Keratinocyte (primary cell): Measurements from ENCODE around the gene INO80D. TPM values are rescaled to one million over a fixed set of nuclear protein-coding genes. Genes with fewer than 3 reads are reported as not detected.

Source experiments
- DNase-seq: peaks from one replicate; pipeline ENCODE4 v3.0.0-alpha.2; 2011; ENCODE audit warnings: low read depth, missing footprints, low spot score
- FAIRE-seq: peaks from 2 replicates; lab custom pipeline; 2011; peaks lifted over from hg19 to GRCh38; lab: Jason Lieb, UNC
- H2AFZ ChIP-seq: 2 replicates; pipeline ENCODE4 v1.6.0; 2012; ENCODE audit warnings: low read length, control low read depth, inconsistent platforms; ENCODE audit not compliant: control insufficient read depth
- H3K27ac ChIP-seq: 2 replicates; pipeline ENCODE4 v1.5.1; 2011; ENCODE audit warnings: low read length; ENCODE audit not compliant: control insufficient read depth, insufficient read depth
- H3K27me3 ChIP-seq: 3 replicates; pipeline ENCODE4 v1.6.0; 2011; ENCODE audit warnings: low read length; ENCODE audit not compliant: control insufficient read depth, insufficient read depth; ENCODE audit errors: extremely low read depth
- H3K36me3 ChIP-seq, 2 experiments: 2 replicates in 1 of 2; 3 replicates in 1 of 2; pipeline ENCODE4 v1.5.1; 2011; ENCODE audit warnings: low read length in 2 of 2, mild to moderate bottlenecking in 1 of 2; ENCODE audit not compliant: control insufficient read depth in 2 of 2, insufficient read depth in 2 of 2; ENCODE audit errors: extremely low read depth in 1 of 2
- H3K4me1 ChIP-seq: 3 replicates; pipeline ENCODE4 v1.5.1; 2011; ENCODE audit warnings: low read length; ENCODE audit not compliant: control insufficient read depth, insufficient read depth; ENCODE audit errors: extremely low read depth
- H3K4me2 ChIP-seq: 3 replicates; pipeline ENCODE4 v1.6.0; 2011; ENCODE audit warnings: low read depth, low read length; ENCODE audit not compliant: control insufficient read depth, insufficient read depth; ENCODE audit errors: extremely low read depth
- H3K4me3 ChIP-seq, 3 experiments: fragments of 200-600 bp in 1 of 3; sonication (generic) in 1 of 3; 2 replicates in 2 of 3; 3 replicates in 1 of 3; pipeline ENCODE4 v1.5.1; 2011 to 2016; ENCODE audit warnings: low read length in 3 of 3, mild to moderate bottlenecking in 3 of 3, control low read depth in 2 of 3, inconsistent platforms in 1 of 3, low read depth in 1 of 3, mixed read lengths in 1 of 3, mixed run types in 1 of 3, moderate library complexity in 1 of 3; ENCODE audit not compliant: control insufficient read depth in 2 of 3, insufficient read depth in 2 of 3; ENCODE audit errors: extremely low read depth in 1 of 3
- H3K79me2 ChIP-seq: 2 replicates; pipeline ENCODE4 v1.6.0; 2012; ENCODE audit warnings: low read length; ENCODE audit not compliant: control insufficient read depth, insufficient read depth
- H3K9ac ChIP-seq: 3 replicates; pipeline ENCODE4 v1.6.0; 2011; ENCODE audit warnings: low read length; ENCODE audit not compliant: control insufficient read depth, insufficient read depth; ENCODE audit errors: extremely low read depth
- H3K9me1 ChIP-seq: 3 replicates; pipeline ENCODE4 v1.6.0; 2011; ENCODE audit warnings: low read length; ENCODE audit not compliant: control insufficient read depth, insufficient read depth; ENCODE audit errors: extremely low read depth
- H3K9me3 ChIP-seq: 2 replicates; pipeline ENCODE4 v1.5.1; 2012; ENCODE audit warnings: low read depth, low read length; ENCODE audit not compliant: control insufficient read depth
- H4K20me1 ChIP-seq: 3 replicates; pipeline ENCODE4 v1.6.0; 2011; ENCODE audit warnings: low read length; ENCODE audit not compliant: control insufficient read depth, insufficient read depth; ENCODE audit errors: extremely low read depth
- EZH2 ChIP-seq: IDR thresholded peaks from one replicate; pipeline ENCODE4 v1.6.1; 2012; ENCODE audit warnings: inconsistent platforms, mild to moderate bottlenecking, low read length, moderate library complexity
- dilution Hi-C: fragments of 300-500 bp; cut with MboI; formaldehyde crosslinking; loops from one replicate; pipeline ENCODE4 v1.7.0; 2020; ENCODE audit warnings: low sequenced_read_pairs; ENCODE audit not compliant: extremely low pct_ligation_motif_present
- polyA plus RNA-seq, 5 experiments: library from polyadenylated mRNA; depleted of rRNA in 3 of 5; stranded (reverse) in 3 of 5; stranded (forward) in 1 of 5; unstranded in 1 of 5; fragments of >200 nt; gene quantifications; 1 replicate in 1 of 5; 2 replicates in 3 of 5; 3 replicates in 1 of 5; pipeline versions ENCODE4 v1.2.1 to v1.2.3, GENCODE V29; 2011 to 2012; ENCODE audit warnings: missing spikeins in 2 of 5, low read depth in 1 of 5, low replicate concordance in 1 of 5
- TF ChIP-seq, protein P1 (sequence below), 3 experiments: IDR thresholded peaks in 1 of 3; conservative IDR thresholded peaks in 1 of 3; optimal IDR thresholded peaks in 1 of 3; 2 replicates in 2 of 3; 3 replicates in 1 of 3; pipeline versions ENCODE3 to v1.5.1; 2011; ENCODE audit warnings: low read length in 3 of 3, mild to moderate bottlenecking in 3 of 3, moderate library complexity in 2 of 3, control low read depth in 1 of 3, inconsistent platforms in 1 of 3; ENCODE audit not compliant: insufficient read depth in 2 of 3; ENCODE audit errors: extremely low read depth in 1 of 3

Gene INO80D
- polyA plus RNA-seq, 1 donor (not counting 4 experiments of a cell fraction or from before 2014, with no cell fraction given), result 4.1 TPM

DNA sequence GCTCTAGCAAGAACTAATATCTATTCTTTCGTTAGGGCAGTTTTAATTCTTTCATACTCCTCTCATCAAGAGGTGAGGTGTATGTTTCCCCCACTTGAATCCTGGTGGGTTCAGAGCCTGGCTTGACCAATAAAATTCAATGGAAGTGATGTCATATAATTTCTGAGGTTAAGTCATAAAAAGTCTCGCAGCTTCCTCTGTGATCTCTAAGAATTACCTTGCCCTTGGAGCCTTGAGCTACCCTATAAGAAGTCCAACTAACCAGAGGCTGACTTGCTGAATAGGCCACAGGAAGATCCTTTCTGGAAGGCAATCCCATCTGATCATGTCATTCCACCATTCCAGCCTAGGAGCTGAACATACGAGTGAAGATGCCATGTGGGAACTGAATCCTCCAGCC is 26.1 kb upstream of the INO80D start:
- DNase-seq, result no peak
- H3K36me3 ChIP-seq, result no peaks in the 10 kb centered on the region
- no peaks in the 10 kb centered on the region for H3K9me3 ChIP-seq
- no peaks in the 10 kb centered on the region for H3K27me3 ChIP-seq
- no peaks in the 10 kb centered on the region for H3K4me1 ChIP-seq
- H3K4me2 ChIP-seq, result no peak overlapping the region
- H3K27ac ChIP-seq, result no peak overlapping the region
- H3K79me2 ChIP-seq, result no peaks in the 10 kb centered on the region
- no peak overlapping the region for H2AFZ ChIP-seq
- dilution Hi-C loops, result no loop called here
- H3K9ac ChIP-seq, result no peak overlapping the region
- no peaks in the 10 kb centered on the region for H4K20me1 ChIP-seq
- no peak for TF ChIP-seq EZH2
- TF ChIP-seq, protein P1, sequence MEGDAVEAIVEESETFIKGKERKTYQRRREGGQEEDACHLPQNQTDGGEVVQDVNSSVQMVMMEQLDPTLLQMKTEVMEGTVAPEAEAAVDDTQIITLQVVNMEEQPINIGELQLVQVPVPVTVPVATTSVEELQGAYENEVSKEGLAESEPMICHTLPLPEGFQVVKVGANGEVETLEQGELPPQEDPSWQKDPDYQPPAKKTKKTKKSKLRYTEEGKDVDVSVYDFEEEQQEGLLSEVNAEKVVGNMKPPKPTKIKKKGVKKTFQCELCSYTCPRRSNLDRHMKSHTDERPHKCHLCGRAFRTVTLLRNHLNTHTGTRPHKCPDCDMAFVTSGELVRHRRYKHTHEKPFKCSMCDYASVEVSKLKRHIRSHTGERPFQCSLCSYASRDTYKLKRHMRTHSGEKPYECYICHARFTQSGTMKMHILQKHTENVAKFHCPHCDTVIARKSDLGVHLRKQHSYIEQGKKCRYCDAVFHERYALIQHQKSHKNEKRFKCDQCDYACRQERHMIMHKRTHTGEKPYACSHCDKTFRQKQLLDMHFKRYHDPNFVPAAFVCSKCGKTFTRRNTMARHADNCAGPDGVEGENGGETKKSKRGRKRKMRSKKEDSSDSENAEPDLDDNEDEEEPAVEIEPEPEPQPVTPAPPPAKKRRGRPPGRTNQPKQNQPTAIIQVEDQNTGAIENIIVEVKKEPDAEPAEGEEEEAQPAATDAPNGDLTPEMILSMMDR (optimal IDR thresholded peaks at IDR 0.05 in 1 of 3, IDR thresholded peaks at IDR 0.05 in 1 of 3, conservative IDR thresholded peaks at IDR 0.05 in 1 of 3; ENCODE audit: extremely low read depth in 1 of 3, insufficient read depth in 2 of 3, low read length in 3 of 3), result no peak
- no peak overlapping the region for H3K4me3 ChIP-seq
- no peak for FAIRE-seq
- no peaks in the 10 kb centered on the region for H3K9me1 ChIP-seq

DNA sequence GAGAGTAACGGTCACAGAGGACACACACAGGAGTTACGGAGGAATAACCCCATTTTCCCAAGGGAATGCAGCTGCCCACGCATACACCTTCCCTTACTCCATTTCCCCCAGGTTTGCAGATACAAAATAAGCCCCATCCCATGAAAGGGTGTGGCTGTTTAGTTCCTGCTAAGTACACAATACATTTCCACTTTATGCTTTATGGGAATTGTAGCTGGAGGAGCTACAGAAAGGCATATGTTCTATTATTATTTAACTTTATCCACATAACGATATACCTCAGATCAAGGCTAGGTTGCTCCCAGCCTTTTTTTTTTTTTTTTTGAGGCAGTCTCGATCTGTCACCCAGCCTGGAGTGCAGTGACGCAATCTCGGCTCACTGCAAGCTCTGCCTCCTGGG is 22.7 kb upstream of the INO80D start:
- dilution Hi-C loops, result no loop called here

More for the DNA sequence above, 22.7 kb upstream of the INO80D start:
- no peak for DNase-seq
- H3K9me3 ChIP-seq, result no peaks in the 10 kb centered on the region
- no peaks in the 10 kb centered on the region for H3K9me1 ChIP-seq
- H4K20me1 ChIP-seq, result no peaks in the 10 kb centered on the region
- no peaks in the 10 kb centered on the region for H3K36me3 ChIP-seq
- H3K9ac ChIP-seq, result no peak overlapping the region
- H3K79me2 ChIP-seq, result no peaks in the 10 kb centered on the region
- no peak for FAIRE-seq
- no peaks in the 10 kb centered on the region for H3K27me3 ChIP-seq
- H3K4me1 ChIP-seq, result no peaks in the 10 kb centered on the region
- H3K27ac ChIP-seq, result no peak overlapping the region
- no peak overlapping the region for H3K4me2 ChIP-seq
- H3K4me3 ChIP-seq, result no peak overlapping the region
- H2AFZ ChIP-seq, result no peak overlapping the region
- TF ChIP-seq, protein P1 (optimal IDR thresholded peaks at IDR 0.05 in 1 of 3, IDR thresholded peaks at IDR 0.05 in 1 of 3, conservative IDR thresholded peaks at IDR 0.05 in 1 of 3; ENCODE audit: extremely low read depth in 1 of 3, insufficient read depth in 2 of 3, low read length in 3 of 3), result no peak
- TF ChIP-seq EZH2, result no peak
